Uterus (tissue), 4 donors: ENCODE data around the gene HAS3. TPM values are rescaled to one million over a fixed set of nuclear protein-coding genes. Genes with fewer than 3 reads are reported as not detected.

Experiments
- DNase-seq, 2 donors: peaks; one replicate each; pipeline ENCODE4 v3.0.0-alpha.2; 2019 to 2020
- H3K27ac ChIP-seq, 2 donors: fragments of 200-600 bp; sonication (generic); 1 replicate in 1 of 2; 2 replicates in 1 of 2; pipeline ENCODE4 v1.5.1; 2016 to 2018
- H3K27me3 ChIP-seq, 2 donors: fragments of 200-600 bp; sonication (generic); one replicate each; pipeline ENCODE4 v1.5.1; 2018 to 2019; ENCODE audit warnings: control low read depth in 1 of 2
- H3K36me3 ChIP-seq, 2 donors: fragments of 200-600 bp; sonication (generic); one replicate each; pipeline ENCODE4 v1.5.1; 2019; ENCODE audit warnings: control low read depth in 1 of 2
- H3K4me1 ChIP-seq, 2 donors: fragments of 200-600 bp; sonication (generic); one replicate each; pipeline ENCODE4 v1.5.1; 2018 to 2019; ENCODE audit warnings: control low read depth in 1 of 2
- H3K4me3 ChIP-seq, 2 donors: fragments of 200-600 bp; sonication (generic); 1 replicate in 1 of 2; 2 replicates in 1 of 2; pipeline ENCODE4 v1.5.1; 2018 to 2019; ENCODE audit warnings: mild to moderate bottlenecking in 1 of 2
- H3K9me3 ChIP-seq, 2 donors: fragments of 200-600 bp; sonication (generic); one replicate each; pipeline ENCODE4 v1.5.1; 2019; ENCODE audit warnings: control low read depth in 1 of 2
- CTCF ChIP-seq, 4 experiments: fragments of 200-600 bp in 2 of 4; fragments of 450-650 bp in 2 of 4; sonication (generic) in 2 of 4; IDR thresholded peaks; one replicate each; pipeline ENCODE4 v1.5.1; 2016 to 2019; ENCODE audit warnings: antibody characterized with exemption in 4 of 4, mild to moderate bottlenecking in 2 of 4, moderate library complexity in 1 of 4
- POLR2A ChIP-seq, 2 donors: fragments of 450-650 bp; IDR thresholded peaks; one replicate each; pipeline ENCODE4 v1.6.1; 2016; ENCODE audit warnings: antibody characterized with exemption in 2 of 2, mild to moderate bottlenecking in 1 of 2, moderate library complexity in 1 of 2
- intact Hi-C: fragments of 100-400 bp; cut with DNase I; formaldehyde crosslinking; loops from one replicate; pipeline ENCODE4 v1.15.1; 2023; ENCODE audit warnings: low total_unique reads
- total RNA-seq, 4 donors: library from RNA; depleted of rRNA in 3 of 4; stranded (reverse); fragments of >200 nt in 3 of 4; gene quantifications; one replicate each; pipeline versions ENCODE4 v1.1.0 to v1.2.4, GENCODE V29; 2014 to 2023
- donor health status: DM: yes; HTN: yes; CAD: no.

HAS3 gene
- total RNA-seq, 4 donors from 2014 or later: under 0.01 to 2.6 (median 1.8) TPM

DNA sequence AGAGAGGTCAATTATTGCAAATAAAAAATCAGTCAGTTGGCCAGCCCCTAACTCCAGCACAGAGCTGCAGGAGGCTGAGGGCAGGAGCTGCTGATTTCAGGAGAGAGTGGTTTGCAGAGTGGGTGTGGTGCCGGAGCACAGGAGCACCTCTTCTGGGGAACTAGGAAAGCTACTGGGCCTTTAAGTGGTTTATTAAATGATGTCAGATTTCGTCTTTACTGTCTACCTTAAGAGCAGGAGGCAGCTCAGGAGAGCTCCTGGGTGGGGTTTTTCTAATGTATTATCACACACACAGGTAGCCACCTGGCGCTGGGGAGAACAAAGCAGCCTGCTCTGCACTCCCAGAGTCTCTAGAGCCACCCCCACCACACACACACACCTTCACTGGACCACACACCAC lies 11.5 kb upstream of the HAS3 start:
- H3K27ac ChIP-seq: no peak overlapping the region
- no peaks in the 10 kb centered on the region for H3K27me3 ChIP-seq
- intact Hi-C loops: no loop called here
- no peak overlapping the region for H3K4me3 ChIP-seq
- TF ChIP-seq CTCF (IDR thresholded peaks at IDR 0.05): no peak
- TF ChIP-seq POLR2A (IDR thresholded peaks at IDR 0.05): no peak
- H3K9me3 ChIP-seq: no peaks in the 10 kb centered on the region
- no peak for DNase-seq
- no peaks in the 10 kb centered on the region for H3K36me3 ChIP-seq
- H3K4me1 ChIP-seq: no peaks in the 10 kb centered on the region

DNA sequence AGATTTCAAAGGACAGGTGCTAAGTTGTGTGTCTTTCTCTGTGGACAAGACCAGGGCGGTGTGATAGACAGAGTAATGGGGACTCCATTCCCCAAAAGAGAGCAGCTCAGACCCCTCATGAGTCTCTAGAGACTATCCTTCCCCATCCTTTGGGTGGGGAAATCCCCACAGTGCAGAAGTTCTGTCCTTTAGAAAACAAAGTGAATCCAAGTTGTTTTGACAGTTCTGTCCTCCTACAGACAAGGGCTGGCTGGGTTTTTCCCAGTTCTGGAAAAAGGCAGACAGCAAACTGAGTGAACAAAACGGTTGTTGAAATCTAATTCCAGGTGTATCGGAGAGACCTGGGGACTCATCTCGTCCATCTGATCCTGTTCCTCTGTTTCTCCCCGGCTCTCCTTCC lies 11.0 kb upstream of the HAS3 start:
- no peaks in the 10 kb centered on the region for H3K27me3 ChIP-seq
- no peaks in the 10 kb centered on the region for H3K9me3 ChIP-seq
- intact Hi-C loops: no loop called here
- no peaks in the 10 kb centered on the region for H3K36me3 ChIP-seq
- DNase-seq: no peak
- TF ChIP-seq CTCF (IDR thresholded peaks at IDR 0.05) (no peak), POLR2A (IDR thresholded peaks at IDR 0.05) (no peak)
- no peaks in the 10 kb centered on the region for H3K4me1 ChIP-seq
- H3K4me3 ChIP-seq: no peak overlapping the region
- no peak overlapping the region for H3K27ac ChIP-seq

GRCh38 chr16:69095193-69095592 lies 10.3 kb upstream of the HAS3 start:
- intact Hi-C loops: no loop called here
- Histone ChIP-seq H3K27ac (no peak overlapping the region), H3K4me3 (no peak overlapping the region), H3K36me3 (no peaks in the 10 kb centered on the region), H3K9me3 (no peaks in the 10 kb centered on the region), H3K27me3 (no peaks in the 10 kb centered on the region), H3K4me1 (no peaks in the 10 kb centered on the region)
- DNase-seq: no peak
- TF ChIP-seq POLR2A (IDR thresholded peaks at IDR 0.05) (no peak), CTCF (IDR thresholded peaks at IDR 0.05) (no peak)

- Histone ChIP-seq H3K27ac (no peak overlapping the region), H3K4me1 (no peaks in the 10 kb centered on the region), H3K4me3 (no peak overlapping the region), H3K9me3 (no peaks in the 10 kb centered on the region), H3K36me3 (no peaks in the 10 kb centered on the region), H3K27me3 (no peaks in the 10 kb centered on the region)
- DNase-seq: no peak
- TF ChIP-seq CTCF (IDR thresholded peaks at IDR 0.05): no peak
- TF ChIP-seq POLR2A (IDR thresholded peaks at IDR 0.05): no peak
- intact Hi-C loops: no loop called here
These were observed 5.3 kb upstream of the HAS3 start for GRCh38 chr16:69100071-69100691.

DNA sequence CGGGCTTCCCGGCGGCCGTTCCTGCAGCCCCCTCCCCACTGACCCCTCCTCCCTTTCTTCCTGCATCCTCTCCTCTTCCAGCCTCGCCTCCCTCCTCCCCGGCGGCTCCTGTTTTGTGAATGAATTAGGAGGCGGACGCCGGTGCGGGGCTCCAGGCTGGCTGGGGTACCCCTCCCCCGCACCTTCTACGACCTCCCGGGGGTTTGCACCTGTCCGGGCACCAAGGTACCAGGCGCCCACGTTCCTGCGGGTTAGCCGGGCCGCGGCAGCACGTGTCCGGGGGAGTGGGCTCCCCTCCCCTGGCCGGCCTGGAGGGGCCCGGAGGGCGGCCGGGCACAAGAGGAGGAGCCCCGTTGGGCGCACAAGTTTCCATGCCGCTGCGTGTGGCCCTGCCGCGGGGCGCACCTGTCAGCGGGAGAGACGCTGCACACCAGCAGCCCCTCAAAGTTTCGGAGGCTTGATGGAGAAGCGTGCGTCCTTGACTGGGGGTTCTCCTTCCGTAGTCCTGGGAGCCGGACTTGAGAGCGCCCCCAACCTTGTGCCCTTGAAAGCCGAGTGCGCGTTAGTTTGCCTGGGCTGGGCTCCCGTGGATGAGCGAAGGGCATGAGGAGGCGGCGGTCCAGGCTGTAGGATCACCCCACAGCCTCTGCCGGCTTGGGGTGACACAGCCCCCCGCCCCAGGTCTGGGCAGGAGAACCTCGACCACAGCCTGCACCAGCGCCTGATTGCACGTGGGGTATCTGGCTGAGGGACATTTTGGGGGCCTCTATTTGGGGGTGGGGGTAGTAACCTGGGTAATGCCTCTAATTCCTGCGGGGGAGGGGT lies 1.2 kb downstream of the HAS3 start:
- Histone ChIP-seq H3K27ac (no peak overlapping the region), H3K36me3 (no peaks in the 10 kb centered on the region), H3K9me3 (no peaks in the 10 kb centered on the region), H3K4me1 (peaks cover 0 to 16% of the 10 kb centered on the region in 2 donors), H3K27me3 (peaks cover 0 to 11% of the 10 kb centered on the region in 2 donors), H3K4me3 (peak overlapping the region; percentile 16 to 33)
- no peak for DNase-seq
- intact Hi-C loops: no loop called here
- TF ChIP-seq POLR2A (IDR thresholded peaks at IDR 0.05) (no peak), CTCF (IDR thresholded peaks at IDR 0.05) (no peak)
